A673 (cell line): ENCODE measurements around the gene FNDC3B.

Experiments used
- EZH2 ChIP-seq: fragments of 200-600 bp; sonication (generic); IDR thresholded peaks from 2 replicates; pipeline ENCODE4 v1.6.1; 2017; ENCODE audit warnings: borderline replicate concordance, low read depth, mild to moderate bottlenecking, mixed read lengths, antibody characterized with exemption, low read length; ENCODE audit not compliant: poor library complexity, severe bottlenecking
- TF ChIP-seq, protein P1 (sequence below): fragments of 300-800, 200-600 bp; sonication (generic); conservative IDR thresholded peaks from 2 replicates; pipeline ENCODE4 v1.5.1; 2017; ENCODE audit warnings: low read depth, mild to moderate bottlenecking, antibody characterized with exemption, low read length, moderate library complexity, mixed read lengths

GRCh38 chr3:172155897-172156585 lies 116.7 kb downstream of the FNDC3B start:
- TF ChIP-seq, protein P1, sequence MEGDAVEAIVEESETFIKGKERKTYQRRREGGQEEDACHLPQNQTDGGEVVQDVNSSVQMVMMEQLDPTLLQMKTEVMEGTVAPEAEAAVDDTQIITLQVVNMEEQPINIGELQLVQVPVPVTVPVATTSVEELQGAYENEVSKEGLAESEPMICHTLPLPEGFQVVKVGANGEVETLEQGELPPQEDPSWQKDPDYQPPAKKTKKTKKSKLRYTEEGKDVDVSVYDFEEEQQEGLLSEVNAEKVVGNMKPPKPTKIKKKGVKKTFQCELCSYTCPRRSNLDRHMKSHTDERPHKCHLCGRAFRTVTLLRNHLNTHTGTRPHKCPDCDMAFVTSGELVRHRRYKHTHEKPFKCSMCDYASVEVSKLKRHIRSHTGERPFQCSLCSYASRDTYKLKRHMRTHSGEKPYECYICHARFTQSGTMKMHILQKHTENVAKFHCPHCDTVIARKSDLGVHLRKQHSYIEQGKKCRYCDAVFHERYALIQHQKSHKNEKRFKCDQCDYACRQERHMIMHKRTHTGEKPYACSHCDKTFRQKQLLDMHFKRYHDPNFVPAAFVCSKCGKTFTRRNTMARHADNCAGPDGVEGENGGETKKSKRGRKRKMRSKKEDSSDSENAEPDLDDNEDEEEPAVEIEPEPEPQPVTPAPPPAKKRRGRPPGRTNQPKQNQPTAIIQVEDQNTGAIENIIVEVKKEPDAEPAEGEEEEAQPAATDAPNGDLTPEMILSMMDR = no peak
- TF ChIP-seq EZH2 = no peak
